GM12864 (cell line): ENCODE results near the gene PHACTR1.

Experiments
- DNase-seq: peaks from one replicate; pipeline ENCODE4 v3.0.0-alpha.2; 2011; ENCODE audit warnings: low read depth
- H3K4me3 ChIP-seq: 2 replicates; pipeline ENCODE4 v1.5.1; 2011; ENCODE audit warnings: mild to moderate bottlenecking, low read depth, low read length, control low read depth
- TF ChIP-seq, protein P1 (sequence below): IDR thresholded peaks from 2 replicates; pipeline ENCODE4 v1.5.1; 2011; ENCODE audit warnings: low read depth, mild to moderate bottlenecking, moderate library complexity, low read length, control low read depth, inconsistent platforms; ENCODE audit errors: missing control alignments

PHACTR1 gene

GRCh38 chr6:12990162-12990561, 273.6 kb downstream of the PHACTR1 start:
- no peak overlapping the region for H3K4me3 ChIP-seq
- TF ChIP-seq, protein P1, sequence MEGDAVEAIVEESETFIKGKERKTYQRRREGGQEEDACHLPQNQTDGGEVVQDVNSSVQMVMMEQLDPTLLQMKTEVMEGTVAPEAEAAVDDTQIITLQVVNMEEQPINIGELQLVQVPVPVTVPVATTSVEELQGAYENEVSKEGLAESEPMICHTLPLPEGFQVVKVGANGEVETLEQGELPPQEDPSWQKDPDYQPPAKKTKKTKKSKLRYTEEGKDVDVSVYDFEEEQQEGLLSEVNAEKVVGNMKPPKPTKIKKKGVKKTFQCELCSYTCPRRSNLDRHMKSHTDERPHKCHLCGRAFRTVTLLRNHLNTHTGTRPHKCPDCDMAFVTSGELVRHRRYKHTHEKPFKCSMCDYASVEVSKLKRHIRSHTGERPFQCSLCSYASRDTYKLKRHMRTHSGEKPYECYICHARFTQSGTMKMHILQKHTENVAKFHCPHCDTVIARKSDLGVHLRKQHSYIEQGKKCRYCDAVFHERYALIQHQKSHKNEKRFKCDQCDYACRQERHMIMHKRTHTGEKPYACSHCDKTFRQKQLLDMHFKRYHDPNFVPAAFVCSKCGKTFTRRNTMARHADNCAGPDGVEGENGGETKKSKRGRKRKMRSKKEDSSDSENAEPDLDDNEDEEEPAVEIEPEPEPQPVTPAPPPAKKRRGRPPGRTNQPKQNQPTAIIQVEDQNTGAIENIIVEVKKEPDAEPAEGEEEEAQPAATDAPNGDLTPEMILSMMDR = no peak
- no peak for DNase-seq

DNA sequence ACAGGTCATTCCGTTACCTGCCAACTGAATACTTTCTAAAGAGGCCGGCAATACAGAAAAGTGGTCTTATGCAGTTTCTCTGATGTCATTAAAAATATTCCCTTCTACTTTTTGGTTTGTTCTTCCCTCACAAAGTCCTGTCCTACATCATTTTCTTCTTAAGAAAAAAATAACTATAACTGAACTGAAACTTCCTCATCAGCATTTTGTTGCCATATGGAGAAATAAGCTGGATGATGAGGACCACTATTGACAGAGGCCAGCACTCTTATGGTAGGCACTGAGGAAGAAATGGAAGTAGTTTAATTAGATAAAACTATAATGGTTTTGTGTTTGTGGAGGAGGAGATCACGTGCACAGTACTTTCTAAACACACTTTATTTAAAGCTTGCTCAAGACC, 274.9 kb downstream of the PHACTR1 start:
- DNase-seq = no peak
- no peak overlapping the region for H3K4me3 ChIP-seq
- TF ChIP-seq, protein P1 = no peak

- no peak overlapping the region for H3K4me3 ChIP-seq
- DNase-seq = no peak
- TF ChIP-seq, protein P1 = no peak
Observed at GRCh38 chr6:12992770-12993169, 276.2 kb downstream of the PHACTR1 start.

DNA sequence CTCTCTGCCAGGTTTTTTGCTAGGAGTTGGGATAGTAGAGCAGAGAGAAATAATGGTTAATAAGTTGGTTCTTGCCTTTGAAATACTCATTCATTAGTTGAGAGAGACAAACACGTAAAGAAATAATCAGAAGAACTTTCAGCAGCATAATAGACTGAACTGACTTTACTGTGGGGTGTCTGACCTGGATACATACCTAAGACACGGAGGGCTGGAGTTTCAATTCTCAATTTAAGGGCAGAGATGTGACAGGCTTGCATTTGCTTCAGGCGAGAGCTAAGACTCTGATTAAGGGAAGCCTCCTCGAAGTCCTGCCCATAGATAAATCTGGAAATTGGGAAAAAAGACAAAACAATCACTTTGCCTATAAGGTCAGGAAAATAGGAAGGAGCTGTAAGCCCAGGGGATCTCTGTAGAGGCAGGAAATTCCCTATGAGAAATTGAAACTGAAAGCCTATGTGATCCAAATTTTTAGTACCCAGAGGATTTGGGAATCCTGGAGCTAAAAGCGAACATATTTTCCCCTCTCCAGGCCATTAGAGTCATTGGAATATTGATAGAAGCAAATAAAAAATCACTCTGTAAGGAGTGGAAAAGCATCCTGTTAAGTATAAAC, 276.8 kb downstream of the PHACTR1 start:
- TF ChIP-seq, protein P1 = no peak
- DNase-seq = no peak
- no peak overlapping the region for H3K4me3 ChIP-seq

- TF ChIP-seq, protein P1 = no peak
Observed at GRCh38 chr6:12995419-12995818, 278.9 kb downstream of the PHACTR1 start.

GRCh38 chr6:13000537-13000936, 284.0 kb downstream of the PHACTR1 start:
- no peak for DNase-seq
- TF ChIP-seq, protein P1 = no peak
- H3K4me3 ChIP-seq = no peak overlapping the region

More at GRCh38 chr6:12995419-12995818, 278.9 kb downstream of the PHACTR1 start:
- DNase-seq = no peak
- H3K4me3 ChIP-seq = no peak overlapping the region

DNA sequence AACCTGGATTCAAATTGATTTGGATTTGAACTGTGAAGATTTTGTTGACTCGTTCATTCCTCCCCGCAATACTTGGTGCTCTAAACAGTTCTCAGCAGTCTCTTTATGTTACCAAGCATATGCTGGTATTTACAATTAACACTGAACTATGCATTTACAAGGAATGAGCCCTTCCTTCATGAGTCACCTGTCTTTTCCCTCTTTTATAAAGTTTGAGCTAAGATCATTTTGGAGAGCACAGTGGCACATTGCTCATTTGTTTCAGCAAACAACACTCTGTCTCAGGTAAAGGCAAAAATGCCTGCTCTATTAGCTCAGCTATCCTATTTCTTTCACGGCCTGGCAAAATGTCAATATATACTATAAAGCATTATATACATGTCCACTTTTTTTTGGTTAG, 285.4 kb downstream of the PHACTR1 start:
- TF ChIP-seq, protein P1 = no peak
- H3K4me3 ChIP-seq = no peak overlapping the region
- no peak for DNase-seq
